K562 (cell line): ENCODE measurements around the gene PPIL4. TPM values are rescaled to one million over a fixed set of nuclear protein-coding genes. Genes with fewer than 3 reads are reported as not detected.

Source experiments
- ATAC-seq: fragments of 200-7000 bp; cut with Tn5 transposase; 3 replicates; pipeline ENCODE4 v1.9.1; 2020; ENCODE audit warnings: moderate library complexity
- BruUV-seq: library from RNA; stranded (reverse); fragments of 400-500 nt; replicated peaks from 2 replicates; lab custom pipeline; 2021; lab: Mats Ljungman, UMichigan
- CTCF ChIA-PET: fragments of 300-600 bp; formaldehyde crosslinking; extraction: SDS; loops from one replicate; lab custom pipeline; 2021; ENCODE audit warnings: low intra/inter-chr PET ratio; lab: Yijun Ruan, JAX
- POLR2A ChIA-PET: fragments of 300-600, 350-650 bp; sonication (Branson Sonifier 250); formaldehyde crosslinking; extraction: SDS; loops from one replicate; lab custom pipeline; 2021; ENCODE audit warnings: antibody characterized with exemption, inconsistent platforms; lab: Yijun Ruan, JAX
- DNase-seq, 4 experiments: peaks; one replicate each; pipeline versions ENCODE4 v3.0.0 to v3.0.0-alpha.2; 2011 to 2018; ENCODE audit warnings: low spot score in 3 of 4, mixed read lengths in 3 of 4; ENCODE audit errors: extremely low read depth in 1 of 4
- FAIRE-seq: peaks from 2 replicates; lab custom pipeline; 2011; peaks lifted over from hg19 to GRCh38; lab: Jason Lieb, UNC
- H2AFZ ChIP-seq: 2 replicates; pipeline ENCODE4 v1.6.0; 2011; ENCODE audit warnings: low read depth, low read length, control low read depth, inconsistent platforms
- H3K27ac ChIP-seq: fragments of 200-600 bp; 3 replicates; pipeline ENCODE4 v1.8.0; 2011; ENCODE audit warnings: low read depth, mild to moderate bottlenecking, control low read depth, inconsistent platforms, low read length, moderate library complexity, mixed read lengths; ENCODE audit errors: extremely low read depth
- H3K27me3 ChIP-seq, 2 experiments: fragments of 300-600 bp in 1 of 2; 2 replicates in 1 of 2; 3 replicates in 1 of 2; pipeline versions ENCODE4 v1.6.0 to v1.8.0; 2011; ENCODE audit warnings: inconsistent platforms in 2 of 2, low read length in 2 of 2, mild to moderate bottlenecking in 1 of 2, mixed read lengths in 1 of 2, moderate library complexity in 1 of 2; ENCODE audit not compliant: control insufficient read depth in 2 of 2, insufficient read depth in 2 of 2
- H3K36me3 ChIP-seq: fragments of 300-600 bp; 3 replicates; pipeline ENCODE4 v1.8.0; 2011; ENCODE audit warnings: mild to moderate bottlenecking, low read length, inconsistent platforms; ENCODE audit not compliant: control insufficient read depth, insufficient read depth
- H3K4me1 ChIP-seq, 2 experiments: fragments of 200-600 bp in 1 of 2; replicated peaks in 1 of 2; 2 replicates in 1 of 2; 3 replicates in 1 of 2; pipeline versions ENCODE4 v1.5.1 to v1.8.0; 2011; ENCODE audit warnings: inconsistent platforms in 2 of 2, low read length in 2 of 2, mild to moderate bottlenecking in 1 of 2, mixed read lengths in 1 of 2, moderate library complexity in 1 of 2; ENCODE audit not compliant: control insufficient read depth in 2 of 2, insufficient read depth in 2 of 2
- H3K4me2 ChIP-seq: 2 replicates; pipeline ENCODE4 v1.6.1; 2011; ENCODE audit warnings: low read length, control low read depth, inconsistent platforms, mixed read lengths; ENCODE audit not compliant: insufficient read depth
- H3K4me3 ChIP-seq: fragments of 200-600 bp; sonication (generic), shearing (Covaris generic); 2 replicates; pipeline ENCODE4 v1.5.1; 2016; ENCODE audit warnings: control low read depth, inconsistent platforms
- H3K79me2 ChIP-seq: fragments of 200-600 bp; 3 replicates; pipeline ENCODE4 v1.8.0; 2011; ENCODE audit warnings: low read length, inconsistent platforms; ENCODE audit not compliant: control insufficient read depth, insufficient read depth
- H3K9ac ChIP-seq, 2 experiments: 2 replicates each; pipeline versions ENCODE4 v1.6.0 to v1.6.1; 2011; ENCODE audit warnings: low read depth in 2 of 2, low read length in 2 of 2, control low read depth in 1 of 2, inconsistent platforms in 1 of 2, mild to moderate bottlenecking in 1 of 2, mixed read lengths in 1 of 2; ENCODE audit not compliant: insufficient read depth in 1 of 2
- H3K9me1 ChIP-seq: one replicate; pipeline ENCODE4 v1.6.0; 2011; ENCODE audit warnings: inconsistent platforms, mild to moderate bottlenecking, low read length, moderate library complexity; ENCODE audit not compliant: control insufficient read depth, insufficient read depth
- H3K9me3 ChIP-seq: replicated peaks from 2 replicates; pipeline ENCODE4 v1.5.1; 2011; ENCODE audit warnings: low read depth, low read length, inconsistent platforms; ENCODE audit not compliant: control insufficient read depth, insufficient read depth
- H4K20me1 ChIP-seq: replicated peaks from 2 replicates; pipeline ENCODE4 v1.6.1; 2011; ENCODE audit warnings: low read length, inconsistent platforms, mixed read lengths; ENCODE audit not compliant: control insufficient read depth, insufficient read depth
- GTF2F1 ChIP-seq: IDR thresholded peaks from 2 replicates; pipeline ENCODE4 v1.6.1; 2011; ENCODE audit warnings: low read depth, low read length, improper control_type of control experiment
- JUND ChIP-seq, 2 experiments: IDR thresholded peaks; 2 replicates in 1 of 2; 3 replicates in 1 of 2; pipeline ENCODE4 v1.6.1; 2011; ENCODE audit warnings: borderline replicate concordance in 2 of 2, low read depth in 2 of 2, low read length in 2 of 2, improper control_type of control experiment in 1 of 2, missing biosample characterization in 1 of 2, missing genetic modification characterization in 1 of 2, missing genetic modification reagents in 1 of 2
- KDM1A ChIP-seq, 2 experiments: fragments of 450-650 bp; IDR thresholded peaks; 2 replicates each; pipeline ENCODE4 v1.6.1; 2016; ENCODE audit warnings: mild to moderate bottlenecking in 2 of 2
- NFXL1 ChIP-seq: fragments of 450-650 bp; formaldehyde crosslinking; IDR thresholded peaks from 2 replicates; pipeline ENCODE4 v1.4.0; 2021; ENCODE audit warnings: mild to moderate bottlenecking
- PHF21A ChIP-seq: fragments of 450-650 bp; IDR thresholded peaks from 2 replicates; pipeline ENCODE4 v1.6.1; 2017; ENCODE audit warnings: low read depth, borderline replicate concordance
- RBM22 ChIP-seq: fragments of 200-400 bp; formaldehyde crosslinking; IDR thresholded peaks from 2 replicates; pipeline ENCODE4 v1.6.1; 2018; ENCODE audit warnings: low read length, low read depth; ENCODE audit not compliant: poor library complexity, severe bottlenecking
- SP1 ChIP-seq: sonication (generic); formaldehyde crosslinking; IDR thresholded peaks from 2 replicates; pipeline ENCODE4 v1.8.1; 2022; ENCODE audit warnings: mild to moderate bottlenecking, missing genetic modification reagents
- TEAD4 ChIP-seq, 2 experiments: sonication (generic) in 1 of 2; formaldehyde crosslinking in 1 of 2; IDR thresholded peaks; 2 replicates each; pipeline versions ENCODE4 v1.6.1 to v1.8.0; 2012 to 2022; ENCODE audit warnings: borderline replicate concordance in 1 of 2, inconsistent platforms in 1 of 2, low read length in 1 of 2, mild to moderate bottlenecking in 1 of 2, missing genetic modification reagents in 1 of 2
- TRIM24 ChIP-seq, 2 experiments: fragments of 450-650 bp; IDR thresholded peaks; 2 replicates each; pipeline ENCODE4 v1.6.1; 2016
- ZNF77 ChIP-seq: fragments of 250-450 bp; sonication (Bioruptor Pico); IDR thresholded peaks from 2 replicates; pipeline ENCODE4 v1.5.0; 2020
- WGBS: fragments of 100-300 bp; shearing (Covaris generic); methylation state at CpG from one replicate; pipeline ENCODE4 v1.1.6; 2016; ENCODE audit warnings: low coverage, mixed read lengths; ENCODE audit not compliant: insufficient coverage; ENCODE audit errors: missing lambda C conversion rate; 5-methylcytosine and 5-hydroxymethylcytosine counted together
- in situ Hi-C: fragments of 300-500 bp; cut with MboI; formaldehyde crosslinking; loops from 4 replicates; pipeline ENCODE4 v1.15.0; 2018; ENCODE audit warnings: inconsistent platforms, mixed read lengths
- intact Hi-C: fragments of 100-400 bp; cut with micrococcal nuclease; formaldehyde crosslinking; loops from 2 replicates; pipeline ENCODE4 v1.14.2; 2022
- polyA plus RNA-seq, 8 experiments: library from polyadenylated mRNA; depleted of rRNA in 4 of 8; stranded (reverse) in 5 of 8; unstranded in 3 of 8; fragments of >200 nt; fragmentation: Nextera tagmentation in 2 of 8; fragmentation: Illumina TruSeq in 1 of 8; extraction: Ambion mirVana in 2 of 8; extraction: Trizol in 1 of 8; gene quantifications; 2 replicates each; pipeline versions ENCODE4 v1.2.1 to v1.2.3, GENCODE V29; 2011 to 2014; ENCODE audit warnings: inconsistent platforms in 1 of 8, missing spikeins in 1 of 8
- total RNA-seq, 7 experiments: library from RNA; depleted of rRNA in 6 of 7; stranded (reverse); fragments of >200 nt in 6 of 7; fragmentation: Illumina TruSeq in 2 of 7; extraction: Trizol in 2 of 7; gene quantifications; 2 replicates each; pipeline versions ENCODE4 v1.2.1 to v1.2.3, GENCODE V29; 2011 to 2021; ENCODE audit warnings: low replicate concordance in 1 of 7
- TF ChIP-seq, protein P1 (sequence below): fragments of 450-650 bp; IDR thresholded peaks from 2 replicates; pipeline ENCODE4 v1.6.1; 2017; ENCODE audit warnings: antibody characterized with exemption, mild to moderate bottlenecking
- TF ChIP-seq, protein P2 (sequence below): sonication (generic); formaldehyde crosslinking; IDR thresholded peaks from 2 replicates; pipeline ENCODE4 v1.8.0; 2022; ENCODE audit warnings: mild to moderate bottlenecking, missing genetic modification reagents
- TF ChIP-seq, protein P3 (sequence below): sonication (generic); formaldehyde crosslinking; IDR thresholded peaks from 2 replicates; pipeline ENCODE4 v1.5.0; 2020; ENCODE audit warnings: missing genetic modification reagents
- TF ChIP-seq, protein P4 (sequence below): fragments of 250-450 bp; sonication (Bioruptor Pico); IDR thresholded peaks from 2 replicates; pipeline ENCODE4 v1.4.0; 2020

The PPIL4 gene
- total and polyA plus RNA-seq, 9 of the 15 experiments (the other 6 are each of a cell fraction or from before 2014, with no cell fraction given) = 14.5 to 55.2 (median 45.9) TPM

DNA sequence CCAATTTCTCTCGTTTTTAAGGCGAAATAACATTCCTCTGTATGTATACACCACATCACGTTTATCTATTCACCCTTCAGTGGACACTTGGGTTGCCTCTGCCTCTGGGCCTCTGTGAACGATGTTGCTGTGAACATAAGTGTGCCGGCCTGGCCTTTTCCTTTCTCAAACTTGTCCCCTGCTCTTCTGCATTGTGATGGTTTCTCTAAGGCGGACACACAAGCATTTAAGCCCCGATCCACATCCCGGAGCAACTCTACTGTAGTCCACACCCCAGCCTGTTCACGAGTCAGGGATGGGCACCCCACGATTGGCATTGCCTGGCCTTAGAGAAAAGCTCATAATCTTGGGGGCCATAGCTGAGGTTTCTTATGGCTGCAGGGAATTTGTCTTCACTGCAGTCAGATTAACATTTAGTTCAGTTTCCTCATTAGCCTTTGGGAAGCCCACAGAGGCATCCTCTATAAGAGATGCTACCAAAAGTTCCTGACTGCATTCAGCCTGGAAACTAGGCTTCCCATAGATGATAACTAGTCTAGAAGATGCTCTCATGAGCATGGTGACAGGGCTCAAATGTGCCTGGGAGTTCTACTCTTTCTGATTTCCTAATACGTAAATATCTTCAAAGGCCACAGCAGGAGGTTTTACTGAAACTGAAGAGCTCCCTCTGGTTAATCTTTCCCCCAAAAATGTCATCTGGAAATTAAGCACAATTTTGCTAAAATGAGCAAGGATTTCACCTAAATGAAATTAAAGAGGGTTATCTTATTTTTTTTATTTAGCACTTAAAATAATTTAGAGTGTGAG is 61.8 kb downstream of the PPIL4 start:
- no peak for DNase-seq
- TF ChIP-seq JUND (IDR thresholded peaks at IDR 0.05; ENCODE audit: borderline replicate concordance, low read depth, low read length) (no peak), JUND (tag; IDR thresholded peaks at IDR 0.05; ENCODE audit: borderline replicate concordance, low read depth, low read length) (no peak), PHF21A (no peak), SP1 (no peak), RBM22 (no peak), KDM1A (IDR thresholded peaks at IDR 0.05) (no peak), GTF2F1 (no peak), ZNF77 (CRISPR knock-in tag) (no peak), NFXL1 (CRISPR knock-in tag) (no peak), TRIM24 (IDR thresholded peaks at IDR 0.05) (no peak), TEAD4 (IDR thresholded peaks at IDR 0.05; ENCODE audit: low read length) (no peak), TEAD4 (CRISPR knock-in tag; IDR thresholded peaks at IDR 0.05; ENCODE audit: borderline replicate concordance) (no peak)
- TF ChIP-seq, protein P1, sequence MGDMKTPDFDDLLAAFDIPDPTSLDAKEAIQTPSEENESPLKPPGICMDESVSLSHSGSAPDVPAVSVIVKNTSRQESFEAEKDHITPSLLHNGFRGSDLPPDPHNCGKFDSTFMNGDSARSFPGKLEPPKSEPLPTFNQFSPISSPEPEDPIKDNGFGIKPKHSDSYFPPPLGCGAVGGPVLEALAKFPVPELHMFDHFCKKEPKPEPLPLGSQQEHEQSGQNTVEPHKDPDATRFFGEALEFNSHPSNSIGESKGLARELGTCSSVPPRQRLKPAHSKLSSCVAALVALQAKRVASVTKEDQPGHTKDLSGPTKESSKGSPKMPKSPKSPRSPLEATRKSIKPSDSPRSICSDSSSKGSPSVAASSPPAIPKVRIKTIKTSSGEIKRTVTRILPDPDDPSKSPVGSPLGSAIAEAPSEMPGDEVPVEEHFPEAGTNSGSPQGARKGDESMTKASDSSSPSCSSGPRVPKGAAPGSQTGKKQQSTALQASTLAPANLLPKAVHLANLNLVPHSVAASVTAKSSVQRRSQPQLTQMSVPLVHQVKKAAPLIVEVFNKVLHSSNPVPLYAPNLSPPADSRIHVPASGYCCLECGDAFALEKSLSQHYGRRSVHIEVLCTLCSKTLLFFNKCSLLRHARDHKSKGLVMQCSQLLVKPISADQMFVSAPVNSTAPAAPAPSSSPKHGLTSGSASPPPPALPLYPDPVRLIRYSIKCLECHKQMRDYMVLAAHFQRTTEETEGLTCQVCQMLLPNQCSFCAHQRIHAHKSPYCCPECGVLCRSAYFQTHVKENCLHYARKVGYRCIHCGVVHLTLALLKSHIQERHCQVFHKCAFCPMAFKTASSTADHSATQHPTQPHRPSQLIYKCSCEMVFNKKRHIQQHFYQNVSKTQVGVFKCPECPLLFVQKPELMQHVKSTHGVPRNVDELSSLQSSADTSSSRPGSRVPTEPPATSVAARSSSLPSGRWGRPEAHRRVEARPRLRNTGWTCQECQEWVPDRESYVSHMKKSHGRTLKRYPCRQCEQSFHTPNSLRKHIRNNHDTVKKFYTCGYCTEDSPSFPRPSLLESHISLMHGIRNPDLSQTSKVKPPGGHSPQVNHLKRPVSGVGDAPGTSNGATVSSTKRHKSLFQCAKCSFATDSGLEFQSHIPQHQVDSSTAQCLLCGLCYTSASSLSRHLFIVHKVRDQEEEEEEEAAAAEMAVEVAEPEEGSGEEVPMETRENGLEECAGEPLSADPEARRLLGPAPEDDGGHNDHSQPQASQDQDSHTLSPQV = no peak
- TF ChIP-seq, protein P2, sequence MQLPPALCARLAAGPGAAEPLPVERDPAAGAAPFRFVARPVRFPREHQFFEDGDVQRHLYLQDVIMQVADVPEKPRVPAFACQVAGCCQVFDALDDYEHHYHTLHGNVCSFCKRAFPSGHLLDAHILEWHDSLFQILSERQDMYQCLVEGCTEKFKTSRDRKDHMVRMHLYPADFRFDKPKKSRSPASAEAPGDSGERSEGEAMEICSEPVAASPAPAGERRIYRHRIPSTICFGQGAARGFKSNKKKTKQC = no peak
- TF ChIP-seq, protein P3, sequence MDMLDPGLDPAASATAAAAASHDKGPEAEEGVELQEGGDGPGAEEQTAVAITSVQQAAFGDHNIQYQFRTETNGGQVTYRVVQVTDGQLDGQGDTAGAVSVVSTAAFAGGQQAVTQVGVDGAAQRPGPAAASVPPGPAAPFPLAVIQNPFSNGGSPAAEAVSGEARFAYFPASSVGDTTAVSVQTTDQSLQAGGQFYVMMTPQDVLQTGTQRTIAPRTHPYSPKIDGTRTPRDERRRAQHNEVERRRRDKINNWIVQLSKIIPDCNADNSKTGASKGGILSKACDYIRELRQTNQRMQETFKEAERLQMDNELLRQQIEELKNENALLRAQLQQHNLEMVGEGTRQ = no peak
- TF ChIP-seq, protein P4, sequence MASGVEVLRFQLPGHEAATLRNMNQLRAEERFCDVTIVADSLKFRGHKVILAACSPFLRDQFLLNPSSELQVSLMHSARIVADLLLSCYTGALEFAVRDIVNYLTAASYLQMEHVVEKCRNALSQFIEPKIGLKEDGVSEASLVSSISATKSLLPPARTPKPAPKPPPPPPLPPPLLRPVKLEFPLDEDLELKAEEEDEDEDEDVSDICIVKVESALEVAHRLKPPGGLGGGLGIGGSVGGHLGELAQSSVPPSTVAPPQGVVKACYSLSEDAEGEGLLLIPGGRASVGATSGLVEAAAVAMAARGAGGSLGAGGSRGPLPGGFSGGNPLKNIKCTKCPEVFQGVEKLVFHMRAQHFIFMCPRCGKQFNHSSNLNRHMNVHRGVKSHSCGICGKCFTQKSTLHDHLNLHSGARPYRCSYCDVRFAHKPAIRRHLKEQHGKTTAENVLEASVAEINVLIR (CRISPR knock-in tag) = no peak

More for the DNA sequence above, 61.8 kb downstream of the PPIL4 start:
- WGBS = 11% methylated on average over 11 of the region's 11 CpGs
- no peaks in the 10 kb centered on the region for H3K36me3 ChIP-seq
- H3K27me3 ChIP-seq = peaks cover 48 to 69% of the 10 kb centered on the region in 2 experiments
- ATAC-seq (no peak), FAIRE-seq (peak; percentile 62)
- no peaks in the 10 kb centered on the region for H3K9me3 ChIP-seq
- no peak overlapping the region for H3K4me3 ChIP-seq
- POLR2A ChIA-PET = interaction anchor here (0.9 to 1.0 kb wide), 2 partner anchors 30 to 431 kb away, joined by 3 read pairs; no protein-coding TSS in a partner anchor
- no peaks in the 10 kb centered on the region for H4K20me1 ChIP-seq
- H3K4me1 ChIP-seq = peaks cover 3 to 23% of the 10 kb centered on the region in 2 experiments; a peak in 3 of 5 replicates
- H3K79me2 ChIP-seq = no peaks in the 10 kb centered on the region
- no peak overlapping the region for H3K4me2 ChIP-seq
- H2AFZ ChIP-seq = no peak overlapping the region
- intact Hi-C loops = no loop called here
- no peaks in the 10 kb centered on the region for H3K9me1 ChIP-seq
- BruUV-seq = no TSS peak
- CTCF ChIA-PET = interaction anchor here (0.6 kb wide), 1 partner anchor 10 kb away, joined by 3 read pairs; no protein-coding TSS in a partner anchor
- no peak overlapping the region for H3K27ac ChIP-seq
- H3K9ac ChIP-seq = no peak overlapping the region
- in situ Hi-C loops = no loop called here
